ENCODE data around the gene NAALADL2.

Gene NAALADL2

GRCh38 chr3:175434561-175434960 lies 575.4 kb downstream of the NAALADL2 start:
- Histone ChIP-seq H3K4me2 (ENCODE audit: low read length) (no peak overlapping the region), H3K9me2 (ENCODE audit: low read depth, low read length) (no peaks in the 10 kb centered on the region), H3K27ac (ENCODE audit: low read depth, low read length, poor library complexity, severe bottlenecking) (no peak overlapping the region), H3K4me3 (ENCODE audit: low read depth, low read length, poor library complexity, severe bottlenecking) (no peak overlapping the region), H3K27me3 (ENCODE audit: insufficient read depth, low read length) (no peaks in the 10 kb centered on the region), H3F3A (ENCODE audit: insufficient read depth, low read length) (no peaks in the 10 kb centered on the region), H4K20me1 (ENCODE audit: insufficient read depth, low read length) (no peaks in the 10 kb centered on the region), H2AFZ (ENCODE audit: low read length) (no peak overlapping the region), H3K9ac (ENCODE audit: low read length) (no peak overlapping the region), H3K9me3 (ENCODE audit: low read length) (0 out of 2 replicates have a peak, but pooled peaks cover 5% of the 10 kb centered on the region), H3K79me2 (ENCODE audit: insufficient read depth, low read length) (no peaks in the 10 kb centered on the region), H3K4me1 (ENCODE audit: insufficient read depth, low read length, severe bottlenecking) (no peaks in the 10 kb centered on the region), H3K36me3 (ENCODE audit: insufficient read depth, low read length) (no peaks in the 10 kb centered on the region)
- TF ChIP-seq, protein P1, sequence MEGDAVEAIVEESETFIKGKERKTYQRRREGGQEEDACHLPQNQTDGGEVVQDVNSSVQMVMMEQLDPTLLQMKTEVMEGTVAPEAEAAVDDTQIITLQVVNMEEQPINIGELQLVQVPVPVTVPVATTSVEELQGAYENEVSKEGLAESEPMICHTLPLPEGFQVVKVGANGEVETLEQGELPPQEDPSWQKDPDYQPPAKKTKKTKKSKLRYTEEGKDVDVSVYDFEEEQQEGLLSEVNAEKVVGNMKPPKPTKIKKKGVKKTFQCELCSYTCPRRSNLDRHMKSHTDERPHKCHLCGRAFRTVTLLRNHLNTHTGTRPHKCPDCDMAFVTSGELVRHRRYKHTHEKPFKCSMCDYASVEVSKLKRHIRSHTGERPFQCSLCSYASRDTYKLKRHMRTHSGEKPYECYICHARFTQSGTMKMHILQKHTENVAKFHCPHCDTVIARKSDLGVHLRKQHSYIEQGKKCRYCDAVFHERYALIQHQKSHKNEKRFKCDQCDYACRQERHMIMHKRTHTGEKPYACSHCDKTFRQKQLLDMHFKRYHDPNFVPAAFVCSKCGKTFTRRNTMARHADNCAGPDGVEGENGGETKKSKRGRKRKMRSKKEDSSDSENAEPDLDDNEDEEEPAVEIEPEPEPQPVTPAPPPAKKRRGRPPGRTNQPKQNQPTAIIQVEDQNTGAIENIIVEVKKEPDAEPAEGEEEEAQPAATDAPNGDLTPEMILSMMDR (IDR thresholded peaks at IDR 0.05; ENCODE audit: low read length), result no peak
- no peak for TF ChIP-seq EZH2 (IDR thresholded peaks at IDR 0.05; ENCODE audit: borderline replicate concordance, low read length)

DNA sequence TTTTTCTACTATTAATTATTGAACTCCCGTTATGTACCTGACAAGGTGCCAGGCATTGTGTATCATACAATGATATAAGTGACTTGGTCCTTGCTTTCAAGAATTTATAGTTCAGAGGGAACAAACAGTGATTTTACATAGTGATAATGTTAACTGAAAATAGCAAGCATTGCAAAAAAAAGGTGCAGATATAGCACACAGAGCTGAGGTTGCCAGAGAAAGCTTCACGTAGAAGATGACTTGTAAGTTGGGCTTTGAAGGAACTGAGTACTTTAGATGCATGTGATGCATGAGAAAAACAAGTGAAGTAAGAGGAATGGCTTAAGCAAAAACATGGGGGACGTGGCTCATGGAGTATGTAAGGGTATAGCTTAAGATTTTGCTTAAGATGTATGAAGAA lies 584.5 kb downstream of the NAALADL2 start:
- no peak for TF ChIP-seq EZH2 (IDR thresholded peaks at IDR 0.05; ENCODE audit: borderline replicate concordance, low read length)
- TF ChIP-seq, protein P1 (IDR thresholded peaks at IDR 0.05; ENCODE audit: low read length), result no peak
- no peaks in the 10 kb centered on the region for H3K4me1 ChIP-seq (ENCODE audit: insufficient read depth, low read length, severe bottlenecking)
- no peak overlapping the region for H3K27ac ChIP-seq (ENCODE audit: low read depth, low read length, poor library complexity, severe bottlenecking)
- H3F3A ChIP-seq (ENCODE audit: insufficient read depth, low read length), result no peaks in the 10 kb centered on the region
- no peaks in the 10 kb centered on the region for H3K79me2 ChIP-seq (ENCODE audit: insufficient read depth, low read length)
- no peaks in the 10 kb centered on the region for H3K27me3 ChIP-seq (ENCODE audit: insufficient read depth, low read length)
- H2AFZ ChIP-seq (ENCODE audit: low read length), result no peak overlapping the region
- H3K4me2 ChIP-seq (ENCODE audit: low read length), result no peak overlapping the region
- no peak overlapping the region for H3K4me3 ChIP-seq (ENCODE audit: low read depth, low read length, poor library complexity, severe bottlenecking)
- H3K36me3 ChIP-seq (ENCODE audit: insufficient read depth, low read length), result no peaks in the 10 kb centered on the region
- no peaks in the 10 kb centered on the region for H3K9me2 ChIP-seq (ENCODE audit: low read depth, low read length)
- no peaks in the 10 kb centered on the region for H3K9me3 ChIP-seq (ENCODE audit: low read length)
- H4K20me1 ChIP-seq (ENCODE audit: insufficient read depth, low read length), result no peaks in the 10 kb centered on the region
- no peak overlapping the region for H3K9ac ChIP-seq (ENCODE audit: low read length)

DNA sequence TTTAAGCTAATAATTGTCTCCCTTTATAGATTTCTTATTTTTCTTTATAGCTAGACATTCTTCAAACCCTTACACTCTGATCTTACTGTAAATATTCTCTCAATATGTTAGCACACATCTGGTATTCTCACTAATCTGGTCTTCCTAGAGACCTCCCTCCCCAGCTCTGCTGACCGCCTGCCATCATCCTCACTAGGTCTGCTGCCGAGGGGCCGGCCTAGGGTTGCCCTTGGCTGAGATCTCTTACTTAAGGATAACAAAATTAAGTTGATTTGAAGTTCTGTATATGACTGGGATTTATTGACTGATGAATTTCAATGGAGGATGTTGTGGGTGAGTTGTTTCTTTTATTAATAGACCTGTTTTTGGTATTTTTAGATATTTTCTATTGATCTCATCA lies 586.6 kb downstream of the NAALADL2 start:
- H3K4me2 ChIP-seq (ENCODE audit: low read length), result no peak overlapping the region
- H3K4me1 ChIP-seq (ENCODE audit: insufficient read depth, low read length, severe bottlenecking), result no peaks in the 10 kb centered on the region
- H3K9me2 ChIP-seq (ENCODE audit: low read depth, low read length), result no peaks in the 10 kb centered on the region
- no peaks in the 10 kb centered on the region for H3K27me3 ChIP-seq (ENCODE audit: insufficient read depth, low read length)
- no peak overlapping the region for H3K4me3 ChIP-seq (ENCODE audit: low read depth, low read length, poor library complexity, severe bottlenecking)
- H3K9me3 ChIP-seq (ENCODE audit: low read length), result no peaks in the 10 kb centered on the region
- no peak overlapping the region for H3K27ac ChIP-seq (ENCODE audit: low read depth, low read length, poor library complexity, severe bottlenecking)
- H3K79me2 ChIP-seq (ENCODE audit: insufficient read depth, low read length), result no peaks in the 10 kb centered on the region
- no peak overlapping the region for H2AFZ ChIP-seq (ENCODE audit: low read length)
- H4K20me1 ChIP-seq (ENCODE audit: insufficient read depth, low read length), result no peaks in the 10 kb centered on the region
- no peaks in the 10 kb centered on the region for H3K36me3 ChIP-seq (ENCODE audit: insufficient read depth, low read length)
- no peaks in the 10 kb centered on the region for H3F3A ChIP-seq (ENCODE audit: insufficient read depth, low read length)
- TF ChIP-seq EZH2 (IDR thresholded peaks at IDR 0.05; ENCODE audit: borderline replicate concordance, low read length), result no peak
- TF ChIP-seq, protein P1 (IDR thresholded peaks at IDR 0.05; ENCODE audit: low read length), result no peak
- H3K9ac ChIP-seq (ENCODE audit: low read length), result no peak overlapping the region

All from OCI-LY1 (cell line).